Measurements from ENCODE around the gene CENPE. TPM values are rescaled to one million over a fixed set of nuclear protein-coding genes. Genes with fewer than 3 reads are reported as not detected.

Gene CENPE
- total RNA-seq, 1 donor from 2014 or later: 40.5 TPM

- intact Hi-C loops (cut with micrococcal nuclease): loop anchor here (2.0 kb wide), 1 partner anchor 61 kb away; the partner anchor contains the start of gene CENPE
Measured at GRCh38 chr4:103137446-103137827, 60.7 kb downstream of the CENPE start.

GRCh38 chr4:103136671-103137445 lies 61.3 kb downstream of the CENPE start:
- intact Hi-C loops (cut with micrococcal nuclease): loop anchor here (2.0 kb wide), 1 partner anchor 62 kb away; the partner anchor contains the start of gene CENPE

GRCh38 chr4:103129174-103129573 lies 69.0 kb downstream of the CENPE start:
- intact Hi-C loops (cut with micrococcal nuclease): no loop called here

GRCh38 chr4:103126126-103126525 lies 72.0 kb downstream of the CENPE start:
- intact Hi-C loops (cut with micrococcal nuclease): no loop called here

- intact Hi-C loops (cut with micrococcal nuclease): no loop called here
Measured at GRCh38 chr4:103123114-103123513, 75.0 kb downstream of the CENPE start.

GRCh38 chr4:103118166-103118565 lies 80.0 kb downstream of the CENPE start:
- intact Hi-C loops (cut with micrococcal nuclease): no loop called here

GRCh38 chr4:103111598-103111997 lies 86.5 kb downstream of the CENPE start:
- intact Hi-C loops (cut with micrococcal nuclease): no loop called here

GRCh38 chr4:103108542-103108941 lies 89.6 kb downstream of the CENPE start:
- intact Hi-C loops (cut with micrococcal nuclease): loop anchor here (5.0 kb wide), 1 partner anchor 1366 kb away; no protein-coding TSS in a partner anchor

GRCh38 chr4:103105558-103106356 lies 92.4 kb downstream of the CENPE start:
- intact Hi-C loops (cut with micrococcal nuclease): loop anchor here (5.0 kb wide), 1 partner anchor 1363 kb away; no protein-coding TSS in a partner anchor

GRCh38 chr4:103104886-103105285 lies 93.3 kb downstream of the CENPE start:
- intact Hi-C loops (cut with micrococcal nuclease): loop anchor here (5.0 kb wide), 1 partner anchor 1363 kb away; no protein-coding TSS in a partner anchor

- intact Hi-C loops (cut with micrococcal nuclease): no loop called here
Measured at GRCh38 chr4:103100691-103101090, 97.5 kb downstream of the CENPE start.

GRCh38 chr4:103099691-103100392 lies 98.3 kb downstream of the CENPE start, which contains the start of gene BDH2:
TSS of gene BDH2 (minus strand) at chr4:103099834. CDS start at chr4:103096254, 3,580 bp downstream.
- intact Hi-C loops (cut with micrococcal nuclease): loop anchor here (1.0 to 10.0 kb wide), 16 partner anchors 9 to 843 kb away; partner anchors contain the start of genes CENPE, CISD2, MANBA and SLC39A8

- intact Hi-C loops (cut with micrococcal nuclease): loop anchor here (1.0 to 10.0 kb wide), 16 partner anchors 8 to 842 kb away; partner anchors contain the start of genes CENPE, CISD2, MANBA and SLC39A8
Measured at GRCh38 chr4:103098756-103099440, 99.2 kb downstream of the CENPE start.

GRCh38 chr4:103098341-103098740 lies 99.8 kb downstream of the CENPE start:
- intact Hi-C loops (cut with micrococcal nuclease): loop anchor here (2.0 to 10.0 kb wide), 4 partner anchors 474 to 836 kb away; no protein-coding TSS in a partner anchor

GRCh38 chr4:103097112-103097511 lies 101.0 kb downstream of the CENPE start:
- intact Hi-C loops (cut with micrococcal nuclease): loop anchor here (10.0 kb wide), 1 partner anchor 838 kb away; no protein-coding TSS in a partner anchor

GRCh38 chr4:103095080-103095479 lies 103.1 kb downstream of the CENPE start:
- intact Hi-C loops (cut with micrococcal nuclease): loop anchor here (10.0 kb wide), 1 partner anchor 840 kb away; no protein-coding TSS in a partner anchor

- intact Hi-C loops (cut with micrococcal nuclease): loop anchor here (1.0 to 10.0 kb wide), 5 partner anchors 73 to 1745 kb away; partner anchors contain the start of genes PPP3CA and SLC9B1
Measured at GRCh38 chr4:103092245-103092644, 105.9 kb downstream of the CENPE start.

- intact Hi-C loops (cut with micrococcal nuclease): loop anchor here (1.0 to 10.0 kb wide), 14 partner anchors 8 to 1744 kb away; partner anchors contain the start of genes BDH2, PPP3CA, SLC9B1 and SLC9B2
Measured at GRCh38 chr4:103091601-103092223, 106.4 kb downstream of the CENPE start.

GRCh38 chr4:103089481-103089880 lies 108.7 kb downstream of the CENPE start:
- intact Hi-C loops (cut with micrococcal nuclease): no loop called here
